GM18867 (cell line): ENCODE measurements around the gene PSMD1.
"Not testable (repeated sequence)": the region's sequence is repeated elsewhere in the genome, so short reads cannot be mapped to it uniquely, and the experiment has no call there.

ENCODE experiments used
- ATAC-seq: cut with Tn5 transposase; IDR thresholded peaks from one replicate; pipeline ENCODE4 v1.9.1; 2021; ENCODE audit warnings: mild to moderate bottlenecking, moderate library complexity; ENCODE audit not compliant: unreplicated experiment

The PSMD1 gene

GRCh38 chr2:231052494-231053451 is 3.9 kb upstream of the PSMD1 start:
- ATAC-seq: peak; percentile 68

DNA sequence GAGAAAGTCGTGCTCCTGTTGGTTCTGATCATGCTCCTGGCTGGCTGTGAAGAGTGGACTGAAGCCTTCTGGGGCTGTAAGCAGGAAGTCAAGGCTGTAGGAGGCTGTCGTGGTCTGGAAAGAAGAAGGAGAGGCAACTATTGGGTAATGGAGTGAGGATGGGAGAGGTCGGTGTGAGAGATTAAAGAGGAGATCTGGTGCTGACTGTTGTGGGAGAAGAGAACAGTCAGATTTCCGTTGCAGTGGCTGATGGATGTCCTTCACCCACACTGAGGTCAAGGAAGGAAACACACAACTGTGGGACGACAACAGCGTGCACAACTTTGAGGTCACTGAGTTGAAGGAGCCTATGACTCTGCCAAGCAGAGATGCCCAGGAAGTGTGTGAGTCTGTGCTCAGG is 2.8 kb upstream of the PSMD1 start:
- ATAC-seq: no peak

GRCh38 chr2:231057590-231057989 is 923 bp downstream of the PSMD1 start:
- ATAC-seq: no peak

- no peak for ATAC-seq
Observed at GRCh38 chr2:231058761-231059550, 2.3 kb downstream of the PSMD1 start.

DNA sequence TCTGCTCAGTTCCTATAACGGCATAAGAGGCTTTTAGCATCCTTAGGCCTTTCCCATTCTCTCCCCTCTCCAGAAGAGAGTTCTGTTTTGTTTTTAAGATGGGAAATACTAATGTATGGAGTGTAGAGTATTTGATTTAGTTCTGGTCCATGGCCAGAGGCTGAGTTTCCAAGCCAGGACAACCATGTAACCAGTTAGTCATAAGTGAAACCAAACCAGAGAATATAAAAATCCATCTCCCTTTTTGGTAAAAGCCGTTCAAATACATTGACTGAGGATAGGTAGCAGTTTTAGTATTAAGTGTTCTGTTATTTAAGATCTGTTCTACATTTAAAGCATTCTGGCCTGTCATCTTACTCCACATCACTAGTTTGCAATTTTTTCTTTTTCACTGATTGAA is 3.1 kb downstream of the PSMD1 start:
- no peak for ATAC-seq

GRCh38 chr2:231062776-231063175 is 6.1 kb downstream of the PSMD1 start:
- no peak for ATAC-seq

GRCh38 chr2:231063347-231063746 is 6.7 kb downstream of the PSMD1 start:
- ATAC-seq: no peak

- ATAC-seq: no peak
Observed at GRCh38 chr2:231065966-231066365, 9.3 kb downstream of the PSMD1 start.

DNA sequence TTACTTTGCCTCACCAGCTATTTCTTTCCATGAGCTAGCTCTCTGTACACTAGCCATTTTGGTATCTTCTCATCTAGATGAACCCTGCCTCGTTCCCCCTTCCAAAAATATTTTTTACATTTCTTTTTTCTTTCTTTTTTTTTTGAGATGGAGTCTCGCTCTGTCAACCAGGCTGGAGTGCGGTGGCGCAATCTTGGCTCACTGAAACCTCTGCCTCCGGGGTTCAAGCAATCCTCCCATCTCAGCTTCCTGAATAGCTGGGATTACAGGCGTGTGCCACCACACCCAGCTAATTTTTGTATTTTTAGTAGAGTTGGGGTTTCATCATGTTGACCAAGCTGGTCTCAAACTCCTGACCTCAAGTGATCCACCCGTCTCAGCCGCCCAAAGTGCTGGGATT is 10.9 kb downstream of the PSMD1 start:
- not testable (repeated sequence) for ATAC-seq

DNA sequence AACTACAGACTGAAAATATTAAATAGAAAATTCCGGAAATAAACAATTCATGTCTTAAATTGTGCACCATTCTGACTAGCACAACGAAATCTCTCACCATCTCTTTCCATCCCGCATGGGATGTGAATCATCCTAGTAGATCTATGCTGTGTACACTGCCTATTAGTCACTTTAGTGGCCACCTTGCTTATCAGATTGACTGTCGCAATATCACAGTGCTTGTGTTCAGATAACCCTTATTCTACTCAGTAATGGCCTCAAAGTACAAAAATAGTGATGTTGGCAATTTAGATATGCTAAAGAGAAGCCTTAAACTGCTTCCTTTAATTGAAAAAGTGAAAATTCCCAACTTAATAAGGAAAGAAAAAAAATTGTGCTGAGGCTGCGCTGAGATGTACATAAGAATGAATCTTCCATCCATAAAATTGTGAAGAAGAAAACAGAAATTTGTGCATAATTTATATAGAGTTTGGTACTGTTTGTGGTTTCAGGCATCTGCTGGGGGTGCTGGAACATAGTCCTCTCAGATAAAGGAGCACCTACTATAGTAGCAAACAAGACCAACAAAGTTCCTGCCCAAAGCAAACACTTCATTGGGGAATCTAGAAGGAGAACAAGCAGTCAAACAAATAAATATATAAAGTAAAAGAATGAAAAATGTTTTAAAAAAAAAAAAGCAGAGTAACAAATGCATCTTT is 12.0 kb downstream of the PSMD1 start:
- no peak for ATAC-seq

GRCh38 chr2:231069379-231070054 is 12.8 kb downstream of the PSMD1 start:
- ATAC-seq: no peak

GRCh38 chr2:231084565-231084964 is 27.9 kb downstream of the PSMD1 start:
- ATAC-seq: no peak

DNA sequence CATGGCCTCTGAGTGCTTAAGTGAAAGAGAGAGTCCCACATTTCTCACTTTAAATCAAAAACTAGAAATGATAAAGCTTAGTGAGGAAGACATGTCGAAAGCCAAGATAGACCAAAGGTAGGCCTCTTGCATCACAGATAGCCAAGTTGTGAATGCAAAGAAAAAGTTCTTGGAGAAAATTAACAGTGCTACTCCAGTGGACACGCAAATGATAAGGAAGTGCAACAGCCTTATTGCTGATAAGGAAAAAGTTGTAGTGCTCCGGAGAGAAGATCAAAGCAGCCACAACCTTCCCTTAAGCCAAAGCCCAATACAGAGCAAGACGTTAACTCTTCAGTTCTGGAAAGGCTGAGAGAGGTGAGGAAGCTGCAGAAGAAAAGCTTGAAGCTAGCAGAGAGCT is 32.1 kb downstream of the PSMD1 start:
- no peak for ATAC-seq

GRCh38 chr2:231093933-231094332 is 37.3 kb downstream of the PSMD1 start:
- ATAC-seq: no peak

DNA sequence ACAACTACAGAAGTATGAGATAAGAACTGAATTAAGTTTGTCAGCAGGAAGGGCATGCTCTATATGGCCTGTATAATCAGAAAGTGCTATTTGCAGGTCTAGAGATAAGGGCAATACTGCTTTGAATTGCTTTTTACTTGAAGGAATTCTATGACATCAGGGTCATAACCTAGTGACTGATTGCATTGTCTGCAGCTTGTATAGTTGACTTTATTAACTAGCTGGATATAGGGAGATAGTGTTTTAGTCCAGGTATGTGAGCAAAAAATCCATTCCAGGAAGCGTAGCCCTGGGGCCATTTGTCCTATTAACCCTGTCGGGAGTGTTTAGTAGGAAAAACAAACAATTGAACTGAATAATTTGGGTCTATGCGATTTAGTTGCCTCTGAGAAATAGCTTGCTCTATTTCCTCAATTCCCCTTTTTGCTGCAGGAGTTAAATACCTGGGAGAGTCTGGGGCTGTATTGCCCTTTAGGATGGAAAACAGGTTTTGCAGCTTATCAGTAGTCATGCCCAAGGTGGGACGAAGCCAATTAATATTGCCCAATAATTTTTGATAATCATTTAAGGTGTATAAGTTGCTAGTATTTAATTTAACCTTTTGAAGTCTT is 38.2 kb downstream of the PSMD1 start:
- no peak for ATAC-seq

GRCh38 chr2:231099918-231100317 is 43.3 kb downstream of the PSMD1 start:
- no peak for ATAC-seq

DNA sequence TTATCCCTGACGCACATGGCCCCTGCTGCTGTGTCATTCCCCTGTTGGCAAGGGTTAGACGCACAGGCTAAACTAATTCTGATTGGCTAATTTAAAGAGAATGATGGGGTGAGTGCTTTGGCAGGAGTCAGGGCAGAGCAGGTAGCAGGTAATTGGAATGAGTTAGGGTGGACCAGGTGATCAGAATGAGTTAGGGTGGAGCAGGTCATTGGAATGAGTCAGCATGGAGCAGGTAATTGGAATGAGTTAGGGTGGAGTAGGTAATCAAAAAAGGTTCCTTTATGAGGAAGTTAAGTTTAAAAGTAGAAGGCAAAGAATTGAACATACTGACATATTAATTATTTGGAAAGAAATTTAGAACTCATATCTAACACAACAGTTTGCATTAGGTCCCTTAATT is 43.7 kb downstream of the PSMD1 start:
- ATAC-seq: not testable (repeated sequence)

DNA sequence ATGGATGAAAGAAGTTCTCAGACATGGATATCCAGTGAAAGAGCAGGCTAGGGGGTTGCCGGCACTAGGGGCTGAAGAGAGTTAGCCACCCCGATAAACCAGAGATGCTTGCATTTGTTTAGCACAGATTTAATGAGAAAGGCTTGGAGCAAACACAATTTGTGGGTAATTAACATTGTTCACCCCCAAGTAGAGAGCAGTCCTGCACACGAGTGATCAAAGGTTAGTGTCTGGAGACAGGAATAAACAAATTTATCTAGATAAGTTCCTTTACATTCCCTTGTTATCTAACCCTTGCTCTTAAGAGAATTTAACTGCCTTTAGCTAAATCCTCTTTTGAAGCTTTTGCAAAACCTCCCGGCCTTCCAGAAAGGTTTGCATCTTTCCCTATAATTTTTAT is 44.3 kb downstream of the PSMD1 start:
- no peak for ATAC-seq

DNA sequence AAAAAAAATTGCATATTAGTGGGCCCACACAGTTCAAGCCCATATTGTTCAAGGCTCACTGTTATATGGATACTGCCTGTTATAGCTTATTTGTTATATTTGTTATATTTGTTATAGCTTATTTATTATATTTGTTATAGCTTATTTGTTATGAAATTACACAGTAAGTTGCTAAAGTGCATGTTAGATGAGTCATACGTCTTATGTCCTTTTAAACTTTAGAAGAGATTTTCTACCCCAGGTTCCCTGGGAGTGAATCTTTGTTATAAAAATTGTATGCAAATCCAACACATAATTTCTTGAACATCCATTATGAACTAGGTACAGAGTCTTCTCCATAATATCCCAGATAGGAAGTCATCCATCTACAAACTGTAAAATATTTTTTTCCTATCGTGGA is 46.1 kb downstream of the PSMD1 start:
- no peak for ATAC-seq

GRCh38 chr2:231104115-231104713 is 47.5 kb downstream of the PSMD1 start:
- peak; percentile 68 for ATAC-seq
